GM04503 (cell line): Measurements from ENCODE around the gene CLIC1.

Source experiments
- DNase-seq: peaks from one replicate; pipeline ENCODE4 v3.0.0-alpha.2; 2012; ENCODE audit warnings: low read depth

CLIC1 gene

DNA sequence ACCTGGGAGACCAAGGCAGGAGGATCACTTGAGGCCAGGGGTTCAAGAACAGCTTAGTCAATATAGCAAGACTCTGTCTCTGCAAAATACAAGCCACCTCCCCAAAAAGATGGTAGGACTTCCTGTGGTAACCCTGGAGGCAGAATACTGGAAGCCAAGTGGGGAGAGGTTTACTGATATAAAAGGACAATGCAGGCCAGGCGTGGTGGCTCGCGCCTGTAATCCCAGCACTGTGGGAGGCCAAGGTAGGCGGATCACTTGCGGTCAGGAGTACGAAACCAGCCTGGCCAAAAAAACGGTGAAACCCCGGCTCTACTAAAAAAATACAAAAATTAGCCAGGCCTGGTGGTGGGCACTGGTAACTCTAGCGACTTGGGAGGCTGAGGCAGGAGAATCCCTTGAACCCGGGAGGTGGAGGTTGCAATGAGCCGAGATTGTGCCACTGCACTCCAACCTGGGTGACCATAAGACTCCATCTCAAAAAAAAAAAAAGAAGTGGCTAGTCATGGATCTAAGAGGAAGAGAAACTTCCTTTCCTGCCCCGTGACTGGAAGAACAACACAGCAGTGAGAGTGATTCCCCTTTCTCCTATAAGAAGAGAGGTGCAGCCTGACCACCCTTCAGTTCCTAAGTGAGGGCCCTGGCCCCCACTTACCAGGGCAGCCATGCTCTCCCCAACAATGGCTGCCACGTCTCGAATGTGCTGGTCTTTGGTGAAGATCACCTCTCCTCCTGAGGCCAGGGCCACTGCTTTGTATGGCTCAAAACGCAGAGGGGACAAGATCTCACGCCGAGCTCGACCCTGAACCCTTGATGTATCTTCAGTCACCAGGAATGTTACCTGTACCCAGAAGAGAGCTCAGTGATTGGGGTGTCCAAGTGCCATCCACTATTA, 32.3 kb upstream of the CLIC1 start:
- no peak for DNase-seq

DNA sequence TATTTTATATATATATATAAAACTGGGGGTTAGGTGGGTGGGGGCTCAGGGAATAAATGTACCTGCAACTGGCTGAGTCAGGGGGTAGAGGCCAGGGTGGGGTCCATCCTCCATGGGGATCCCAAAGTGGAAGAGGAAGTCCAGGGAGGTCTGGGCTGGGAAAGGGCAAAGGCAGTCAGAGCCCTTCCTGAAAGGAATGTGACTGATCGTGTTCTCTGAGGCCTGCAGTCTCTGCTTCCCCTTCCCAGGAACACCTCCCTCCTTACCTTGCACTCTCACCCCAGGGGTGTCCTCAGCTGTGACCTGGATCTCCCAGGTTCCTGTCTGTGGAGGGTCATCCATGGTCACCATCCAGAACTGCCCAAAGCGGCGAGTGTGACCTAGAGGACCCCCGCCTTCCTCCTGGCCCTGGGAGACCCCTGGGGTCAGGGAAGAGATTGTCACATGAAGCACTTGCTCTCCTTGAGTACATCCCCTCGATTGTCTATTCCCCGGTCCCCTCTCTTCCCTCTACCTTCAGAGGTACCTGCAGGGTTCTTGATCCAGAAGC, 30.8 kb upstream of the CLIC1 start:
- no peak for DNase-seq

DNA sequence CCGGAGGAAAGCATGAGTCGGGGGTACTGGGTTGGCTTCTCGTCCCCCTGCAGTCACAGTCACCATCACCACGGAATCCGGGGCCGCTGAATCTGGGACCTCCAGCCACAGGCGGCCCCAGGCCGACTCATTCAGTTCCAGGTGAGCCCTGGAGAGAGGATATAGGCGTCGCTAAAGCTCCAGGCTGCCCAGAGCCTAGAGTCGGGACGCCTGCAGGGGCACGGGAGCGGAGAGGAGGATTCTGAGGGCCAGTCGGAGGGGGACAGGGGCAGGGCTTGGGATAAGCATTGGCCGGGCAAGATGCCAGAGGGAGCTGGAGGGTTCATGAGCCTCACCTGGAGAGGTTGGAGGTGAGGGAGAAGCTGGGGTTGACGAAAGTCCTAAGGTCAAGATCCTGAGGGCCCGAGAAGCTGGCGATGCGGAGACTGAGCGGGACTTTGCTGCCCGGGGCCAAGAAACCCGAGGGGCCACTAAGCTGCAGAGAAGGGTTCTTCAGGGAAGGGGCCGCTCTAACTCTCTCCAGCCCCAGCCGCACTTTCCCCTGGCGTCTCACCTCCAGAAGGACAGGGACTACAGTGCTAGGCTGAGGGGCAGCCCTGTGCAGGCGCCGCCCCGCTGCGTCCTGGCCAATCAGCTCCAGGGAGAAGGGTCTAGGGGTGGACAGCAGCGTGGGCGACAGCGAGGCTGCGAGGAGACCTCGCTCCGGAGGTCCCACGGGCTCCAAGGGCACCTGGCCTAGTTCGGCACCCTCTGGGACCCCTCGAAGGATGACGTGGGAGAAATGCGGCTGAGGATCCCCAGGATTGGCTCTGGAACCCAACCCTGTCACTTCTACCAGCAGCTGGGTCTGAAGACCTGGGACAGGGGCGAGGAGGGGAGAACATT, 29.8 kb upstream of the CLIC1 start:
- DNase-seq, result no peak

DNA sequence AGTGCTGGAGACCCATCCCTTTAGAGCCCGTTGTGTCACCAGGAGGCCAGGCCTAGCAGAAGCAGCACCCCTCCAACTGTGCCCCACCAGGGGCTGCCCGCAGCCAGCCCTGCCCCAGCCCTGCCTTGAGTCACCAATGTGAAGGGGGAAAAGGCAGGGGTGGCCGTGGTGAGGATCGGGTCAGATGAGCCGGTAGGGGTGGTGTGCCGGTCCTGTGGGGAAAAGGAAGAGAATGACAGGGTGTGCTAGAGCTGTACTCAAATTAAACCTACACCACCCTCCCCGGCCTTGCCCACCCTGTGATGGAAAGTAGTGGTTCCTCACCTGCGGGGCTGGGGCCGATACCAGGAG, 29.2 kb upstream of the CLIC1 start:
- DNase-seq, result no peak

DNA sequence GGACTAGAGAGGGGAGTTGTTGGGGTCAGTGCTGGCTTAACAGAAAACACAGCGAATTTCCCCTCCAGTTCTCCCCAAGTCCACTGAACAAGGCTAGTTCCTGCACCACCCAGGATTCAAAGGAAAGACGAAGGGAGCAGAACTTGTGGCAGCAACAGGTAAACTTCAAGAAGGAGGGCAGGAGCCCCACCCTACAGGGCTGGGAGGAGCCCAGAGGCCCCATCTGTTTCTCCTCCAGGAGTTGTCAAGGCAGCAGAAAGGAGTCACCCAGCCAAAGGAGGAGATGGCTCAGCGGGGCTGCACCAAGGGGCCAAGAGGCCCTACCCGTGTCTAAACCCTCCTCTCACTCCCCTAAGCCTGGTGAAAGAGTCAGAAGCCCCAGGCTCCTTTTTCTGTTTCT, 27.9 kb upstream of the CLIC1 start:
- DNase-seq, result no peak

DNA sequence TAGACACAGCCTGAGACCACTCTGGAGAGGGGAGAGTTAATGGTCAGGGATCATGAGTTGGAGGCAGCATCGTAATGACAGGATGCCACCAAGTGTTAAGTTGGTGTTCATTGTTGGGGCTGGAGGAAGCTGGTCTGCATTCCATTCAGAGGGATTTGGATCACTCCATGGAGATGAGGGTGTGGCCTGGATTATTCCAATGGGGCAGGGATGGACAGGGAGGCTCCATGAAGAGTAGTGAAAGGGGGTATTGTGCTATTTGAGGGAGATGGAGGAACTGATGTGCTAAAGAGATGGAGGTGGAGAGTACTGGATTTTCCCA, 27.2 kb upstream of the CLIC1 start:
- DNase-seq, result peak; percentile 76

DNA sequence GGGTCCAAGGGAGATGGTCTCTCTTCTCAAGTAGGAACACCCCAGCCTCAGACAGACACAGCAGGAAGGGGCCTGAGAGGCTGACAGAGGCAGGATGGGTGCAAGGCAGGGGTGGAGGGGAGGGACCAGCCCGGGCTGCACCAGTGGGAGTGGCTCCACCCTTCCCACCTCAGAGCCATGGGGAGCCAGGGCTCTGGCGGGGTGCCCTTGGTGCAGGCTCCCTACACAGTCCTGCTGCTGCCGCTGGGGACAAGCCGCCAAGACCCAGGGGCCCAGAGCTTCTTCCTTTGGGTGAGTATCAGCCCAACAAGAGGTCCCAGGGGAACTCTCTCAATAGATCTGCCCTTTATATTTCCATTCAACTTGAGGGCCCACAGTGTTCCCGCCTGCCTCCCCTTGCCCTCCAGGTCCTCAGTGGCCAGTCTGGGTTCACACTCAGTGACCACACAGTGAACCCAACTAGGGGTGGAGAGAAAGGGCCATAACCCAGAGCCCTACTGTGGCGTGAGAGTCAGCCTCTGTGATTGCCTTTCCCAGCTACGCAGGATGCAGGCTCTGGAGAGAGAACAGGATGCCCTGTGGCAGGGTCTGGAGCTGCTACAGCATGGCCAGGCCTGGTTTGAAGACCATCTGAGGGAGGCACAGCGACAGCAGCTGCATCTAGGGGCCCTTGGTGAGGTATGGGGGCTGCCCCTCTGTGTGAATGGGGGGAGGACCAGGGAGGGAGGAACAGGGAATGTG, 26.7 kb upstream of the CLIC1 start:
- no peak for DNase-seq

DNA sequence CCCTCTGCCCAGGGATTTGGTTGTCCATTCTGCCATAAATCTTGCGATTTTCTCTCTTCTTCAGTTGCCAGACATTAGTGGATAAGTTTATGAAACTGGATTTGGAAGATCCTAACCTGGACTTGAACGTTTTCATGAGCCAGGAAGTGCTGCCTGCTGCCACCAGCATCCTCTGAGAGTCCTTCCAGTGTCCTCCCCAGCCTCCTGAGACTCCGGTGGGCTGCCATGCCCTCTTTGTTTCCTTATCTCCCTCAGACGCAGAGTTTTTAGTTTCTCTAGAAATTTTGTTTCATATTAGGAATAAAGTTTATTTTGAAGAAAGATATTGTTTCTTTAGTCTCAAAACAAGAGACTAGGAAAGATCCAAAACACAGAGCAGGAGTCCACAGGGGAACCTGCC, 26.0 kb upstream of the CLIC1 start, which contains the start of gene SAPCD1:
Gene SAPCD1, plus strand, starts transcription at position 301 of the 400 bp plus-strand sequence. CDS start 399 bp downstream, outside the sequence.
- DNase-seq, result no peak

DNA sequence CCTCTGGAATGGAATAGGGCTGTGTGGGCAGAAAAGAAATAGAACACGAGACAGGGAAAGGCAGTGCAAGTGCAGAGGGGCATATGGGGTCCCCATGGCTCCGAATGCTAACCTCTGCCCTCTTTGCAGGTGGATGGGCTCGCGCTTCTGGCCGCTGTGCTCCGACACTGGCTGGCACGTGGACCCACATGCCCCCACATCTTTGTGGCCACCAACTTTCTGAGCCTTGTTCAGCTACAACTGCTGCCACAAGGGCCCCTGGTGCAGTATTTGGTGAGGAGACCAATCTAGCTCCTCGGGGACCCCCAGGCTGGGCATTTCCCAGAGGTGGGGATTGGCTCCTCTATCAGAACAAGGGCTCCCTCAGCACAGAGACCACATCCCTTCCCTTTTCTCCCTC, 25.0 kb upstream of the CLIC1 start:
- DNase-seq, result no peak

DNA sequence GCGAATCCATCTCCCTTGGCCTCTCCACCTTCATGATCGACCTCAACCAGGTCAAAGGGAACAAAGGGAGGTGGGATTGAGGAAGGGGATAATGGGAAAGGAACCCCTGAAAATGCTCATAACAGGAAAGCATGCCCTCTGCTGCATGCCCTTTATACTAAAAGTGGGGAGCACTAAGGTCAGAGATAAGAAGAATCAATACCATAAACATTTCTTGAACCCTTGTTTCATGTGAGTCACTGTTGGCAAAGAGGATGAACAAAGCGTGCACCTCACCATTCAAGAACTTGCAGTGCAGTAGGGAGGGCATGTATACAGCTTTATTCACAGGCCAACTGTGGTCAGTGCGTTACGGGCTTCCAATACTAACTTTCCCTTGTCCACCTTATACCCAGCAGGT, 24.5 kb upstream of the CLIC1 start:
- DNase-seq, result no peak

DNA sequence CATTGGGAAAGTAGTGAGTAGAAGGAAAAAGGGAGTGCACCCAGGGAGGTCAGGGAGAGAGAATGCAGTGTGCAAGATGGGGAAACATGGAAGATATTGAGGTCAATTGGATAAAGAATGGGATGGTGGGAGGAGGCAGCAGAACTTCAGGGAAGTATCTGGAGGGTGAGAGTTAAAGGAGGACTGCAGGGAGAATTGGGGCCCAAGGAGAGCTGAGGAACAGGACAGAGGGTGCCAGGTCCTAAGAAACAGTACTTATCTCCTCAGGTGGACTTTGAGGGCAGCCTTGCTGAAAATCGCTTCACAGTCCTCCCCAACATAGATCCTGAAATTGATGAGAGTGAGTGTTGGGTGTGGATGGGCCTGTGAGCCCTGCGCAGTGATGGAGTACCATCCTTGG, 22.0 kb upstream of the CLIC1 start:
- no peak for DNase-seq

DNA sequence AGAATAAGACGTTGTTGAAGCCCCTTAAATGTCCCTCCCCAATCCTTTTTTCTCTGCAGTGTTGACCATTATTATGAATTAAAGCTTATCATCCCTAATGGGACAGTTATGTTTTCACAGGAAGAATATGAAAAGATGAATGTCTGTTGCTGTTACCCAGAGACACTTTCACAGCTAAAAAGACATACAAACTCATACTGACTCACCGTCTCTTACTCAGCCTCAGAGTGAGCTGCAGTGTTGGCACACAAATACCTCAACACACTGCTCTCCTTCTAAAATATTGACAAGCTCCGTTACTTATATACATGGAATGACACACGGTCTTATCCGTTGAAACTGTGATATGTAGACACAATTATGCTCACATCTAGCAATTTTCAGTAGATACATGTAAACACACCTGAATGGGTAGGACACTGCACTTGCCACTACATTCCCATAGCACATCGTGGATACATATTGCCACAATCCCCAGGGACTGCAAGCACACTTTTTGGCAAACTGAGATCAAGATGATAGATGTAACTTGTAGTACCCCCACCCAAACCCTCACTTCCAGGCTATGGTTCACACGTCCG, 16.5 kb upstream of the CLIC1 start:
- DNase-seq, result no peak

DNA sequence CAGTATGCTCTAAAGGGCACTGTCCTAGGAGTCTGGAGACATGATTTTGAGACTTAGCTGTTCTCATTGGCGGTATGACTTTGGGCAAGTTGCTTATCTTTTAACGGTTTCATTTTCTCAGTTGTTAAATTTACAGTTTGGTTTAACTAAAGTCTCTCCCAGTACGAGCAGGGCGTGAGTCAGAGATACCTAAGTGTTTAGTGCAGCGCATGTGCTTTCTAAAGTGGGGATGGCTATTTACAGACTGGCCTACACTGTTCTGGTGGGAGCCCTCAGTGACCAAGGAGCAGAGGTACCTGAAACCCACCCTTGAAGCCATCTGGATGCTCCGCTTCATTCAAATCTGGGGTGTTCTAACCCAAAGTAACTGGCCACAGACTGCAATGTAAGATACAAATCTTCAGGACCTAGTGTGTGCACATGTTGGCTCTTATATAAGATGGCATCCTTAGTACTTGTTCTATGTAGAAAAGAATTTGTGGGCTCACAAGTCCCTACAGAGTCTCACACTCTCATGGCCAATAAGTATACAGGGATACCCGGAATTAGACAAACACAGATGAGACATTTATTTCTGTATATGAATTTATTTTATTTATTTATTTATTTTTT, 14.2 kb upstream of the CLIC1 start:
- no peak for DNase-seq

DNA sequence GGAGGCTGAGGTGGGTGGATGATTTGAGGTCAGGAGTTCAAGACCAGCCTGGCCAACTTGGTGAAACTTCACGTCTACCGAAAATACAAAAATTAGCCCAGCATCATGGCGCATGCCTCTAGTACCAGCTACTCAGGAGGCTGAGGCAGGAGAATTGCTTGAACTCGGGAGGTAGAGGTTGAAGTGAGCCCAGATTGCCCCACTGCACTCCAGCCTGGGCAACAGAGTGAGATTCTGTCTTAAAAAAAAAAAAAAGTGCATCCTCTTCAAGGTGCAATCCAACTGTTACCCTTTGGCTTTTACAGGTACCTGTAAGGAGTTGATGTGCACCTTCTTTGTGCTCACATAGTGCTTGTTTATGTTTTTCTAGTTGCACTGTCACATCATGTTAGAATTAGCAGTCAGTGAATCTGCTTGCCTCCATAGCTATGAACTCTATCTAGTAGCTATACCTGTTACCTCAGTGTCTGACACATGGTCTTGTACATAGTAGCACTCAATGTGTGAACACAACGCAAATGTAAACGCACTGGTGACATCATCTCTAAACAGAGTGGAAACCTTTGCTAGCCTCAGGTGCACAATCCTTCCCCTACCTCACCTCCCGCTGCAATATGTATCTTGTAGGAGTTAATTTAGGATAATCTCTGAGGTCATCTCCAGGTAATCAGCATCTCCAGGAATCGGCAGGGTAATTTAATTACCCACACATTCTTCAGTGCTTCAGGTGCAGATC, 13.1 kb upstream of the CLIC1 start:
- no peak for DNase-seq

DNA sequence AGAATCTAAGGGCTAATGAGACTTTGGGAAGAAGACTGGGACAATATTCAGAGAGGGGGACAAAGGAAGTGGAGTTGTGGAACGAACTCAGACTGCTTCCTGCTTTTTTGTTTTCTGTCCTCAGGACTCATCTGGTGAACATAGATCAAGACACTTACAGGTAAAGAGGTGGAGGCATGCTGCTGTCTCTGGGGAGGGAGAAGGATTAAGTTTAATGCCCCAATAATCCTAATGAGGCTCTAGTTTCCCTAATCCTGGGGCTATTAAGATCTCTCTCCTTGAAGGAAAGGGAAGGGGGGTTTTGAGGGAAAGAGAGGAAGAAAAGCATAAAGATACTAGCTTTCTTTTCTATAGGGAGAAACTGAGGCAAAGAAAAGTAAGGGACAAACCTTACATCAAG, 8.1 kb upstream of the CLIC1 start:
- no peak for DNase-seq

DNA sequence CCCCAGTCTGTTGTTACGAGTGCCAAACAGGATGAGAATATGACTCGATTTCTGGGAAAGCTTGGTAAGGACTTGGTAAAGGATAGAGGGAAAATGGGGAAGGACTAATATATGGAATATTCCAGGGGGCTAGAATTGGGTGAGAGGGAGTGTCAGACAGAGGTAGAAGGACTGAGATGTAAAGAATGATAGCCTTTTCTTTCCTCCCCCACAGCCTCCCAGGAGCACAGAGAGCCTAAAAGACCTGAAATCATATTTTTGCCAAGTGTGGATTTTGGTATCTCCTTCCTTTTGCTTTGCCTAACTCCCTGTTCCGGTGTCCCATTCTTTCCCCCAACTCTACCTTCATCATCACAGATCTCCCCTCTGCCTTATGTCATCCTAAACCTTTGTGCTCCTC, 6.6 kb upstream of the CLIC1 start:
- no peak for DNase-seq

DNA sequence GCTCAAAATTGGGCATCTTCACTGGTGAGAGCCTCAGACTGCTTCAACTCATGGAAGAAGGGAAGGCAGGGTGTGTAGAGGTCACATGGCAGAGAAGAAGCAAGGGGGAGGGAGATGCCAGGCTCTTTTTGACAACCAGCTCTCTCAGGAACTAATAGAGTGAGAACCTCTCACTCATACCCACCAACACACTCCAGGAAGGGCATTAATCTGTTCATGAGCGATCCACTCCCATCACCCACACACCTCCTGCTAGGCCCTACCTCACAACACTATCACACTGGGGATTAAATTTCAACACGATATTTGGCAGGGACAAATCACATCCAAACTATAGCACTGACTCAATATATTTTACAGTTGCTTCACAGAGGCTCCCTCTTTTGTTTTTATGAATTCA, 5.5 kb upstream of the CLIC1 start:
- DNase-seq, result no peak

DNA sequence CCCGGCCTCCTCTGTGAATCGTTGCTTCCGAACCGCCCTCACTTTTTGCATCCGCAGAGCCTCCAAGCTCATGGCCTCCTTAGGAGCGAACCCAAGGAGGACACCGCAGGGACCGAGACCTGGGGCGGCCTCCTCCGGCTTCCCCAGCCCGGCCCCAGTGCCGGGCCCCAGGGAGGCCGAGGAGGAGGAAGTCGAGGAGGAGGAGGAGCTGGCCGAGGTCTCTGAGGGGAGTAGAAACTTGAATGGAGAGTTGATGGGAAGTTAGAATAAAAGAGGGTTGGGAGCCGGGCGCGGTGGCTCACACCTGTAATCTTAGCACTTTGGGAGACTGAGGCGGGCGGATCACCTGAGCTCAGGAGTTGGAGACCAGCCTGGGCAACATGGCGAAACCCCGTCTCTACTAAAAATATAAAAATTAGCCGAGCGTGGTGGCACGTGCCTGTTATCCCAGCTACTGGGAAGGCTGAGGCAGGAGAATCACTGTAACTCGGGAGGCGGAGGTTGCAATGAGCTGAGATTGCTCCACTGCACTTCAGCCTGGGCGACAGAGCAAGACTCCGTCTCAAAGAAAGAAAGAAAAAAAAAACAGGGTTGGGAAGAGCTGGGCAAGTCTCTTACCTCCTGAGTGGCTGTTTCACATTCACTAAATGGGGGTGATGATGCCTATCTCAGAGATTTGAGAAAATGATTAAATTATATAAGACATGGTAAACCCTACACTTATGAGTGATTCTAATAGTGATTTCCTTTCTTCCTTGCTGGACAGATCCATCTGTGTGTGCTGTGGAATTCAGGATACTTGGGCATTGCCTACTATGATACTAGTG, 4.3 kb upstream of the CLIC1 start:
- no peak for DNase-seq

DNA sequence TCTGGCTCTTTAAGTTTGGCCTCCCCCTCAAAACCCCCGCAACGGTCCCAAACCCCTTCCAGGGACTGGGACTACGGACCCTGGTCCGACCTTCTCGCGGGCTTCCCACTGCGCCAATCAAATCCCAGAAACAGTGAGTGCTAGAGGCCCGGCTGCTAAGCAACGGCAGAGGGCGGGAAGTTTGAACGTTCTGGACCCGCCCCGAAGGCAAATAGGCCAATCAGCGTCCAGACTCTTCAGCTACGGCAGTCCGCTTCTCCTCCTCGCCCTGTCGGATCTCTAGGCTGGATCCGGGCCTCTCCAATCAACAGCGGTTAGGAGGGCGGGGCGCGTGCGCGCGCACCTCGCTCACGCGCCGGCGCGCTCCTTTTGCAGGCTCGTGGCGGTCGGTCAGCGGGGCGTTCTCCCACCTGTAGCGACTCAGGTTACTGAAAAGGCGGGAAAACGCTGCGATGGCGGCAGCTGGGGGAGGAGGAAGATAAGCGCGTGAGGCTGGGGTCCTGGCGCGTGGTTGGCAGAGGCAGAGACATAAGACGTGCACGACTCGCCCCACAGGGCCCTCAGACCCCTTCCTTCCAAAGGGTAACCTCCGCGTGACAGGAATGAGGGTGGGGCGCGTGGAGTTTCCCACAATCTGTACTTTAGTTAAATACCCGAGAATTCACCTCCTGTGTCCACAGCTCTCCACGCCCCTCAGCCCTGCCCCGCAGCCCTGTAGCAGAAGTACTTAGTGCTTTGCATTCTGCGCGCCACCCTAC, 3.5 kb upstream of the CLIC1 start, which contains the start of gene MSH5:
Gene MSH5, plus strand, starts transcription at position 367 of the 758 bp plus-strand sequence. CDS start 462 bp downstream, outside the sequence.
- DNase-seq, result peak; percentile 94
